Activated CD4-positive, CD25-positive, alpha-beta regulatory T cell (primary cell): ENCODE measurements around the gene GDF2.
A peak's percentile ranks its signal among the peaks of the same experiment; 100 is the strongest.

Experiments used
- DNase-seq, 4 experiments: peaks; one replicate each; lab custom pipeline; 2025; lab: John Stamatoyannopoulos, UW

The GDF2 gene

DNA sequence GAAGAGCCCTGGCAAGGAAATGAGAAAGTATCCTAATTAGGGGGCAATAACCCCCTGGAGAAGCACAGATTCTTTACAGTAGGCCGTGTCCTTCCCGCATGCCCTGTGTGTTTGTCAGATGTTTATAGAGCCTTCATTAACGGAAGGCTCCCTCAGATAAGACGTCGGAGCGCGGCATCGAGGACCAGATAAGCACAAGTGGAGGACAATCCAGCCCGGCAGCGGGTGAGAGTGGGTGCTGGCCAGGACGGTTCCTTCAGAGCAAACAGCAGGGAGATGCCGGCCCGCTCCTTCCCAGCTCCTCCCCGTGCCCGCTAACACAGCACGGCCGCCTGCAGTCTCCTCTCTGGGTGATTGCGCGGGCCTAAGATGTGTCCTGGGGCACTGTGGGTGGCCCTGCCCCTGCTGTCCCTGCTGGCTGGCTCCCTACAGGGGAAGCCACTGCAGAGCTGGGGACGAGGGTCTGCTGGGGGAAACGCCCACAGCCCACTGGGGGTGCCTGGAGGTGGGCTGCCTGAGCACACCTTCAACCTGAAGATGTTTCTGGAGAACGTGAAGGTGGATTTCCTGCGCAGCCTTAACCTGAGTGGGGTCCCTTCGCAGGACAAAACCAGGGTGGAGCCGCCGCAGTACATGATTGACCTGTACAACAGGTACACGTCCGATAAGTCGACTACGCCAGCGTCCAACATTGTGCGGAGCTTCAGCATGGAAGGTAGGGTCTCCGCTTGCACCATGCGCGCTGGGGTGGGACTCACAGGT lies at the start of gene GDF2:
TSS of gene GDF2 (plus strand) at position 155 of the 762 bp plus-strand sequence. CDS start at position 370, 215 bp downstream.
- DNase-seq, result no peak

DNA sequence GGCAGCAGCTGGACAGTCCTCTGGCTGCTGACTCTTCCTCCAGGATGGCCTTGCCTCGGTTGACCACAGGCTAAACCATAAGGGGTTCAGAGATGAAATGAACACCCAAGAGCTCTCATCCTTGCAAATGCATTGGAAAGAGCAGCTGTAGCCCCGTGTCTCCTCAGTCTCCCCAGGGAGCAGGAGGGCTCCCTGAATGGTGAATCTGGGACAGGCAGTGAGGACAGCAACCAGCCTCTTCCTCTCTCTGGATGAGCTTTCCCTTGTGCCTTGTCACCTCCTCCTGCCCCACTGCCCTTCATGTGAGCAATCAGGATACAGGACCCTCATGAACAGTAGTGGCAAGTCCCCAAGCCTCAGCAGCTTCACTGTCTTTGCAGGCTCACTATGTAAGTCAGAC lies 46.2 kb upstream of the GDF2 start:
- no peak for DNase-seq

DNA sequence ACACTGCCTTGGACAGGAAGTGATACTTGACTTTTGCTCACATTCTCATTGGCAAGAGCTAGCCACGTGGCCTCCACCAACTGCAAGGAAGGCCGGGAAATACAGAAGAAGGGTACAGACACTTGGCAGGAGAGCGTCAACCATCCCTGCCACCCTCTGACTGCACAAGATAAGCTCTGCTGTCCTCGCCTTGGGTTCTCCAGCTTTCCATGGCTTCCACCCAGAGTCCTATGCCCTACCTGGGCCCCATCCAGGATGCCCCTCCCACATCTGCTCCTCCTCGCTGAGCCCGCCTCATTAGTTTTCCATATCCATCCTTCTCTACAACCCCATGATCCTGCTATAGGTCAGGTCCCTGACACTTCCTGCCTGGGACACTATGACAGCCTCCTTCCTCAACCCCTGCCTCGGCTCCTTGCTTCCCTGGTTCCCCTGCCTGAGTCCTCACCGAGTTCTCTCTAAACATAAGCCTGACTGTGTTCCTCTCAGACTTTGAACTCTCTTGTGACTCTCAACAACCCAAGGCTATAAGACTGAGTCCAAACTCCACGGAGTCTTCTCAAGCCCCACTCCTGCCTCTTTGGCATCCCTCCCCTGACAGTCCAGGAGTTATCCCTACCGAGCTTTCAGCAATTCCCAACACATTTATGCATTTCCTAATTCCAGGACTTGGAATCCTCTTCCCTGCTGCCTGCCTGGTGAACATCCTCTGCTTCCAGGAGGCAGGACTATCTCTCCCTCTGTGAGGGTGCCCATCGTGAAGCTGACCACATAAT lies 45.5 kb upstream of the GDF2 start:
- DNase-seq, result no peak

DNA sequence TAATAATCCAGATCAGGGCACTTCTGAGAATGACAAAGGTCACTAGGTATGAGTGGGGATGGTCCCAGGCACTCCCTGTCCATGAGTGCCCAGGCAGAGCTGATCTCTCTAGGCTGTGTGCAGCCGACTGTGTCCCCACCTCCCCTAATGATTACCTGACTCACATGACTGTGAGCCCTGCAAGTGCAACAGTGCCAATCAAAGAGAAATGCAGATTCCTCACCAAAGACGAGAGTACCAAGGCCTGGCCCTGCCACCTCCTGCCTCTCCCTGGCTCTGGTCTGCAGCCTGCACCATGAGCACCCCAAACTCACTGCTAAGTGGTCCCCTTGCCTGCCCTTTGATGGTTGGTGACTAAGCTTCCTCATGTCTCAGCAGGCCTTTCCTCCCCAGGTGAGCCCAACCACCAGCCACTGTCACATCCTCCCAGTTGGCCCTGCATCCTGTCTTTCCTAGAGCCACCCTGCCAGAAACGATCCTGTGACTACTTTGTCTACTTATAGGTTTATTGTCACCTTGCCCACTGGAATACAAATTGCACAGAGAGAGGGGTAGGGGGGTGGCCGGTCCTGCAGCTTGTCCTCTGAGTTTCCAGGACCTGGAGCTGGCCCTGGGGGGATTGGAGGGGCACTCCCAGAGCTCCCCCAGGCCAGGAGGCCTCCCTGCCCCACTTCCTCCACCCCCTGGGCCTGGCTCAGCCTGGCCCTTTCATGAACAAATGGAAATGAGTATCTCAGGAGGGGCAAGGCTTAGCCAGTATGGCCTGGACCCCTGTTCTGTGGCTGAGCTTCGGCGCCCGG lies 44.7 kb upstream of the GDF2 start:
- peak in 1 of 4 experiments; percentile 10 for DNase-seq

DNA sequence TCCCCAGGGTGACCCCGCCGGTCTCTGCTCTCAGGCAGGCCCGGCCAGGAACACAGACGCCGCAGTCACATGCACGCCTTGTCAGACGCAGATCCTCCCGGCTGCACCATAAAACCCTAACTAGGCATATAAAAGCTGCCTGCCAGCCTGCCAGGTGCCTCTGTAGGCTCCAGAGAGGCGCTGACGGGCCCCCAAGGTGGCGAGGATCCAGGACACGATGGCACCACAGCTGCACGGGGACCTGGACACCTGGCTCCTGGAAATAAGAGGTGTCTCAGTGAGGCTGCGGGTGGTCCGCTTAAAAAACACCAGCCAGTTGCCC lies 44.1 kb upstream of the GDF2 start:
- DNase-seq, result no peak

DNA sequence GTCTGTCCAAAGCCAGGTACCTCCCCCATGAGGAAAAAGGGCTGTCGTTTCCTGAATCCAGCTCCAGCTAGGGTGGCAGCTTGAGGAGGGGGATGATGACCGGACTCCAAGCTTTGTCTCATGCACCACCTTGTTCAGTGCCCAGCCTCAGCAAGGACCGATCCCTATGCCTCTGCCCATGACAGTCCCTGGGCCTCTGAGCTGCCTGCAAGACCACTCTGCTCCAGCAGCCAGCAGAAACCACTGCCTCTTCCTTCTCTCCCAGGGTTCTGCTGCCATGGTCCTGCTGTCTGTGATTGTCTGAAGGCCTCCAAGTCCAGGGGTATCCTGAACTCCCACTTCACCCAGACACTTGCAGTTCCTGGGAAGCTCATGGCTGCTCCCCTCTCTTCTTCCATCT lies 43.5 kb upstream of the GDF2 start:
- no peak for DNase-seq

DNA sequence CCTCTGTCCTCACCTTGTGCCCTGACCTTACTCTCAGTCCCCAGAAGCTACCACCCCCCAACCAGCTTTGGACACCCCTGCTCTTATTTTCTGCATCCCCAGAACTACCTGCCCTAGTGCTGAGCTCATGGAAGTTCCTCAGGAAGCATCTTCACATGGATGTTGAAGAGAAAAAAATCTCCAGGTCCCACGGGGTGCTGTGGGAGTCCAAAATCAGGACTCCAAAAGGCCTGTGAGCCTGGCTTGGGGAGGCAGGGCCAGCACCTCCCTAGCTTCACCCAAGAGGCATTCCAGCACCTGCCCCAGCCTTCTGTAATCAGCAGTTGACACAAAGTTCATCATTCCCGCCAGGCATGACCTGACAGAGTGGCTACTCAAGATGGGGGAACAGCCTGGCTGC lies 43.0 kb upstream of the GDF2 start:
- DNase-seq, result no peak

DNA sequence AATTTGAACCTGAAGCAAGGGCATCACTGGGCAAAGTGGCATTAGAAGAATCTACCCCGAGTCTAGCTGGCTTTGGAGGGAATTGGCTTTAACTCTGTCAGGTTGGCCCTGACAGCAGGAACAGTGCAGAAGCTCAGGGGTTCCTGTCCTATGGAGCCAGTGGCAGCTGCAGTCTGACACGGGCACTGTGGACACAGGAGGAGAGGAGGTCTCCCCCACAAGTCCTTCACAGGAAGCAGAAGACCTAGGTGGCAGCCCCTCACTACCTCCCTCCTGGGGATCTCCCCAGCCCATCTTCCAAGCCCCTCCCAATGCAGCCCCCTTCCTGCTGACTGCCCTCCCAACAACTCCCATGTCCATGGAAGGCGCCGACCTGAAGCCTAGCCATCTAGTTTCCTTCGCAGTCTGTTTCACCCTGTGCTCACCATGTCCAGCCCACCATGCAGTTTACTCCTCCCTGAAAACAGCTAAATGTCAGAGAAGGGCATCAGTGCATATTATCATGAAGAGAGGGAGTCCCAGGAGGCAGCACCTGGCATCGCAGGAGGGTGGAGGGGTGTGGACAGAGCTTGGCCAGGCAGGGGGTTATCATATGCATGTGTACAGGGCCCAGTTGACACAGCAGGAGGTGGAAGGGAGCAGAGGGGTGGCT lies 40.1 kb upstream of the GDF2 start:
- no peak for DNase-seq

DNA sequence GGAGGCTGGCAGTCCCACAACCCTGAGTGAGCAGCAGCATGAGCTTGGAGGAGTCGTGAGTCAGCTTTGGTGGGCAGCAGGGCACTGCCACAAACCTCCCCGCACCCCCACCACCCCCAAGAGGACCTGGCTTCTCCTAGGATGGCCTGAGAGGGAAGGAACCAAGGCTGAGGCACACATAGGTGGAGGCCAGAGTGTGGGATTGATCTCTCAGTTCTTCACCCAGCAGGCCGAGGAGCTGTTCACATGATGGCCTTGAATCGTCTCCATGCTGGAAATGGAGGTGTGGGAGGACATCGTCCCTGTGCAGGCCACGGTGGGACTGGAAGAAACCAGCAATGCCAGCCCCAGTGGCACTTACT lies 39.6 kb upstream of the GDF2 start:
- DNase-seq, result no peak

DNA sequence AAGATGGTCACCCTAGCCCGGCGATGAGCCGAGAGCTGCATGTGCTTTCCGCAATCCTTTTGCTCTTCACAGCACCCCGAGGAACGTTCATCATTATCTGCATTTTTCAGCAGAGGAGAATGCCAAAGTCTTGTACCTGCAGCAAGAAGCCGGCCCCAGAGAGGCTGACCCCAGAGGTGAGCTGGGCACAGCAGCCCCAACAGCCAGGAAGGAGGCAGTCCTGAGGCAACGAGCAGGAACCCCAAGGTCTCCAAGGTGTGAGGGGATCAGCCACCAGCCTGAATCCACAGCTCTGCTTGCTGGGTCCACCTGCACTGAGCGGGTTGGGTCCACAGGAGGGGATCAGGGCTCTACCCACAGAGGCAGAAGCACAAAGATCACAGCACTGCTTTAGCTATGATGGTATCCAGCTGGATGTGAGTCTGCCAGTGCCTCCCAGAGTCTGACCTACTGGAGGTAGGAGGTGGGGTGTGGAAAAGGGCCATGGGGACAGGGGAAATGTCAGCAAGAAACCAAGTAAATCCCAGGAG lies 39.1 kb upstream of the GDF2 start:
- DNase-seq, result no peak

DNA sequence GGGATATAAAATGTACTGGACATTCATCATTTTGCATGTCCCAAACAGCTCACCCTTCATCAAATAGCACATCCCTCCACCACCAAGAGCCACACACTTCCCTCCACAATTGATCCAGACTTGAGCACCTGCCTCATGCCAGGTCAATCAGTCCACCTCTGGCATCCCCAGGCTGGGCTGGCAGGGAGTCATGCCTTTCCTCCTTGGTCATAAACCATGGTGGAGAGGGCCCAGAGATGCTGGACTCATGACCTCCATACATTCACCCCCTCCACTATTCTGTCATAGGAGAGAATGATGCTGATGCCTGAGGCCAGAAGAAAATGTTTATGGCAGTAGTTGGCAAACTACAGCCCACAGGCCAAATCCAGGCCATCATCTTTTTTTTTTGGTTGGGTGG lies 38.4 kb upstream of the GDF2 start:
- no peak for DNase-seq

DNA sequence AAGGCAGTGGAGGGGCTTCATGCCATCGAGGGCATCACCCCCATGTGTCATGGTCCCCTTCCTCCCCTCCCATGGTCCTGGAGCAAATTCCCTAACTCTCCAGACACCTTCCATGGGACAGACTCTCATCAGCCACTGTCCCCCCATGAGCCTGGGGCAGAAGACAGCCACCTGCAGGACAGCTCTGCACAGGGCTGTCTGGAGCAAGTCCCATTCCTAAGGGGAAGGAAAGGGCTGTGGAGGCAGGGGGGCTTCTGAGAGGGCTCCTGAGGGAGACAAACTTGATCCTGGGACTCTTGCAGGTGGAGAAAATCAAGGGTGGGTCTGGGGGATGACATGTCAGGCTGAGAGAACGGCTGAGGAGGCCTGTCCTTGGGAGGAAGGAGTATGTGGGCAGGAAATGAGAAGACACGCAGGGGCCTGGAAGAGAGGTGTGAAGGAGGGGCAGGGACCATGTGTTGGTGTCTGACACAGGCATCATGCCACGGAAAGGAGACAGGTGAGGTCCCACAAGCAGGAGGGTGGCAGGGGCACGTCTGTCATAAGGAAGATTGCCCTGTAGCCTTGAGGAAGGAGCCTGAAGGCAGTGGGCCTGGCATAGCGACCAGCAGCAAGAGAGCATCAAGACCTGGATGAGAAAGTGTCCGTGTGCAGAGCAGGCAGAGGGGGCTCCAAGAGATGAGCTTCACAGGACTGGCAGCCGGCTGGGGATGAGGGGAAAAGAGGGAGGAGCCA lies 36.7 kb upstream of the GDF2 start:
- no peak for DNase-seq

DNA sequence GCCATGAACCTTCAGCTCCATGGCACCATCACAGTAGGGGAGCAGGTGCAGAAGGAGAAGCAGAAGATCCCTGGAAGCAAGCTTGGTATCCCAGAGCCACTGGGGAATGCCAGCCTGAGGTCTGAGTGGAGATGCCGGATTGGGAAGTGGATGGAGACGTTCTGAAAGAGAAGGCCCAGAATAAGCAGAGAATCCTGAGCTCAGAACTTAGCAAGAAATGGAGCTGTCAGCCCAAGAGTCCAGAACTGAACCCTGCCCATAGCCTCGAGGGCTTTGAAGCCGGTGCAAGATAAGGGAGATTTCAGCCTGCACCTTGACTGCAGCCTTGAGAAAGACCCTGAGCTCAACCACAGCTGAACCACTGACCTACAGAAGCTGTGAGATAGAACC lies 36.1 kb upstream of the GDF2 start:
- DNase-seq, result no peak

DNA sequence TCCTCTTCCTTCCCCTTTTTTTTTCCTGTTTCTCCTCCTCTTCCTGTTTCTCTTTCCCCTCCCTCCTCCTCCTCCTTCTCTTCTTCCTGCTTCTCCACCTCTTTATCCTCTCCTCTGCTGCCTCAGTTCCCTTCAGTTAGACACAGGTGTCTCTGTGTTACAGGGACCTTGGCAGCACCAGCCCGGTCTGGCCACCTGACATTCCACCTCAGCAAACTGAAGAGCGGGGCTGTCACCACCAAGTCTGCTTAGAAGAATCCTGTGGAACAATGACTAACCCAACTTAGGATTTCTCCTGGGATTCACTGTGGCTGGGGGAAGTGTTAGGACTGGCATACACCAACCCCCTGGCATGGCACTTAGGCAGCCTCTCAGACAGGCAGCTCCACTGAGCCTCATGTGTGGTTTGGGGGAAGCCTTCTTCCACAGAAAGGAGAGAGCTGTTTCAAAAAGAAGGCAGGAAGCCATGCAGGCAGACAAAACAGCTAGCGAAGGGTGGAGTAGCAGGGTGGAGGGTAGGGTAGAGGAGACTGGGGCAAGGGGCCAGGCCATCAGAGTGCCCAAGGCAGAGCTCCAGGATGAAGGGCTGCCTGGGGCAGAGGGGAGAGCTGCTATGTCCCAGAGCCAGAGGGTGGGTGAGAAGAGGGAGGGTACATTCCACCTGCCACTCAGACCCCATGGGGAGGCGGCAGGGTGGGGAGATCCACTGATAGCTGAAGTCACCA lies 35.5 kb upstream of the GDF2 start:
- DNase-seq, result no peak

DNA sequence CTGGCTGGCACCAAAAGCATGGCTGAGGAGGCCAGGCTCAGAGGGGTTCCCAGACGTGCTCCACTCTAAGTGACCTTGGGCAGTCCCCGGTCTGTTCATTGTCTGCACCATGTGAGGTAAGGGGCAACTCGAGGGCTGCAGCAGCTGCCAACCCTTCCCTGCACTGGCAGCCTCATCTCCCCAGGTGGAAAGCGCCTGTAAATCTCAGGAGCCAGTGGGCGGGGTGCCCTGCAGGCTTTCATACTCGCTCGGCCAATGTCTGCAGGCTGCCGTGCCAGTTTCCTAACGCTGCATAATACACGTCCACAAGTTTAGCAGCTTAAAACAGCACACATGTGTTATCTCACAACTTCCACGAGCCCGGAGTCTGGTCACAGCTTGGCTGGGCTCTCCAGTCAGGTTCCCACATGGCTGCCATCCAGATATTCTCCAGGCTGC lies 34.9 kb upstream of the GDF2 start:
- no peak for DNase-seq

DNA sequence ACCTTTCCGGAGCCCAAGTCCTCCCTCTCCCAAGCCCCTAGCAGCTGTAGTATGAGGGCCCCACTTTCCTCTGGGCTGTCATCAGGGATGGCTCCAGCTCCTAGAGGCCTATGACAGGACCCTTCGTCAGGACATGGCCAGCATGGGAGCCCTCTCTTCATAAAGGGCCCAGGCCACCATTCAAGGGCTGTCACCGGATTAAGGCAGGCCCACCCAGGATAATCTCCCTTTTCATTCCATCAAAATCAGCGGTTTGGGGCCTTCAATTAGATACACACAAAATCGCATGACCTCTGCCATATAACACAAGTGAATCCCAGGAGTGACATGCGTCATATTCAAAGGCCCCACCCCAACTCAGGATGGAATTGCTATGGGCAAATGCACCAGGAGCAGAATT lies 34.4 kb upstream of the GDF2 start:
- no peak for DNase-seq

DNA sequence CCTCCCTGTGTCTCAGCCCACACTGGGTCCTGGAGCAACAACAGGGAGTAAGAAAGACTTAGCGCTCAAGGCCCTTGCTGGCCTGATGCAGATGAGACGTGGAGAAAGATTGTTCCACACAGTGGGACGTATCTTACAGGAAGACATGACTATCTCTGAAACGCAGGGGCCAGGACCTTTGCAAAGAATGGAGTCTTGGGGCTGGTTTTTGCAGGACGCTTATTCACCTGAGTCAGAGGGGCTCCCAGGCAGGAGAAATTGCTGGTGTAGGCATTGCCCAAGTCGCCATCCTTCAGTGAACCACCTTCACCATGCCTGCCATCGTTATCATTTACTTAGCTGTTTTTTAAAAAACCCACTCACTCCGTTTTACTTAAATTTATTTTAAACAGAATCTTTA lies 34.0 kb upstream of the GDF2 start:
- no peak for DNase-seq

DNA sequence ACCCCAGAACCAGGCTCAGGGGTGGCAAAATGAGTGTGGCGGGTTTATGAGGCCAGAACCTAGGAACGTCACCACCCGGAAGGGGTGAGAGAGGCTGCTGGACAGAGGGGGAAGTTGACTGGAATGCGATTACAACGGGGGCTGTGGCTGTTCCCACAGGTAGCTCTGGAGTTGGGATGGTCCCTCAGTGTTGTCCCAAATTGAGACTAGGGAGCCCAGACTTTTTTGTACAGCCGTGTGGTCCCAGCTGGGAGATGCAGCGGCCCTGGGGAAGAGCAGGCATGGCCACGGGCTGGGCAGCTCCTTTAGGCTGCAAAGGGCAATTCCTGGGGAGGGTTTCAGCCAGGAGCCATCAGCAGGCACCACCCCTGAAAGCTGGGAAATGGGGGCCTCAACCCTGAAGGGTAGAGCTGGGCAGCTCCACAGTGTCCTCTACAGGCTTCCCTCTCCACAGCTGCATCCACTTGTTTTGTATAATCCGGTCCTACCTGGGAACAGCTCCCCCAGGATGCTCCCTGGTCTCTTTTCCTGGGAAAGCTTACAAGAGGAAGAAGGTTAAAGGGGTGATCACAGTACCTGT lies 33.2 kb upstream of the GDF2 start:
- no peak for DNase-seq

DNA sequence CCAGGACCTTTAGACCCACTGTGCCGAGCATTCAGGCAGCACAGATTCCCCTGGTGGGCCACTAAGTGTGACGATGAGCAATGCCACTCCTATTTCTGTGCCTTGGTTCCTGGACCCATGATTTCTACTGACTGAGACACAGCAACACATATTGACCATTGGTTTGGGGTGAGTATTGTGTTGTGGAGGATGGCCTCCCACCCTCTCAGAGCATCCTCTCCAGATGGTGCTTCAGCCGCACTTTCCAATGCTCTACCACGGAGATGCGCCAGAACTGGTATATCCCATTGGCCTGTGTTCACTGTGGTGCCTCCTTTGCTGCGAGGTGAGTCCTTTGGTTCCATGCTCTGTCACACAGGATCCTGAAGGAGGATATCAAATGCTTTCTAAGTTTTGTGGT lies 32.3 kb upstream of the GDF2 start:
- no peak for DNase-seq

DNA sequence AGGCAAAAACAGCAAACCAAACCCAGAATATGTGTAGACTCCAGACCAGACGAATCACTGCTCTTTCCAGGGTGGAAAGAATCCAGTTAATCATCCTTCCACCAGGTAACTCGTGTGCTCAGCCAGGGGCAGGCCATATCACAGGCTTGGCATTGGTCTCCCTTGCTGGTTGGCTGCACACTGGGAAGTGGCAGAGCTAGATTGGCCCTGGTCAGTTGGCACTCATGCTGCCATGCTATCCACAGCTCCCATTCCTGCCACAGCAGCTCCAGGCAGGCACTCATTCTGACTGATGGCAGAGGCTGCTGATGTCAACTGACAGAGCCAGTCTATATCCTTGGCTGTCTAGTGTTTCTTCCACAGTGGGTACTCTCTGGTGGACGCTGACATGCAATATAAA lies 31.9 kb upstream of the GDF2 start:
- no peak for DNase-seq
